DND-41 (cell line): ENCODE results near the gene CSF3R.

Experiments
- ATAC-seq: fragments of 200-7000 bp; cut with Tn5 transposase; 3 replicates; pipeline ENCODE4 v1.9.1; 2021; ENCODE audit warnings: low read depth; ENCODE audit not compliant: insufficient read depth
- DNase-seq: peaks from one replicate; pipeline ENCODE4 v3.0.0-alpha.2; 2020
- H2AFZ ChIP-seq: 2 replicates; pipeline ENCODE4 v1.6.0; 2012; ENCODE audit warnings: low read depth, low read length
- H3K27ac ChIP-seq: 2 replicates; pipeline ENCODE4 v1.5.1; 2012; ENCODE audit warnings: low read length, inconsistent platforms
- H3K27me3 ChIP-seq: fragments of 200-600 bp; sonication (generic); 2 replicates; pipeline ENCODE4 v1.6.0; 2012; ENCODE audit warnings: low read length, mild to moderate bottlenecking, inconsistent platforms; ENCODE audit not compliant: insufficient read depth, poor library complexity
- H3K36me3 ChIP-seq: 2 replicates; pipeline ENCODE4 v1.5.1; 2012; ENCODE audit warnings: low read length, inconsistent platforms; ENCODE audit not compliant: insufficient read depth
- H3K4me1 ChIP-seq: 2 replicates; pipeline ENCODE4 v1.5.1; 2012; ENCODE audit warnings: mild to moderate bottlenecking, low read length; ENCODE audit not compliant: insufficient read depth
- H3K4me2 ChIP-seq: 2 replicates; pipeline ENCODE4 v1.6.0; 2012; ENCODE audit warnings: mild to moderate bottlenecking, moderate library complexity, low read length, inconsistent platforms; ENCODE audit not compliant: insufficient read depth
- H3K4me3 ChIP-seq, 2 experiments: fragments of 200-600 bp in 1 of 2; shearing (Covaris generic) in 1 of 2; 2 replicates each; pipeline ENCODE4 v1.5.1; 2012 to 2016; ENCODE audit warnings: inconsistent platforms in 2 of 2, low read length in 2 of 2, mild to moderate bottlenecking in 2 of 2, low read depth in 1 of 2, moderate library complexity in 1 of 2
- H3K79me2 ChIP-seq: 2 replicates; pipeline ENCODE4 v1.6.0; 2012; ENCODE audit warnings: low read length, inconsistent platforms; ENCODE audit not compliant: insufficient read depth
- H3K9ac ChIP-seq: 2 replicates; pipeline ENCODE4 v1.6.0; 2012; ENCODE audit warnings: low read depth, mild to moderate bottlenecking, inconsistent platforms, low read length, moderate library complexity
- H3K9me3 ChIP-seq: 2 replicates; pipeline ENCODE4 v1.5.1; 2012; ENCODE audit warnings: low read length, moderate library complexity, mild to moderate bottlenecking, inconsistent platforms; ENCODE audit not compliant: insufficient read depth, severe bottlenecking
- H4K20me1 ChIP-seq: 2 replicates; pipeline ENCODE4 v1.6.0; 2012; ENCODE audit warnings: low read length; ENCODE audit not compliant: insufficient read depth
- CTCF ChIP-seq: IDR thresholded peaks from 2 replicates; pipeline ENCODE4 v1.5.1; 2012; ENCODE audit warnings: borderline replicate concordance, low read length, moderate library complexity, mild to moderate bottlenecking; ENCODE audit not compliant: poor library complexity, severe bottlenecking; ENCODE audit errors: extremely low read depth
- EZH2 ChIP-seq: IDR thresholded peaks from 3 replicates; pipeline ENCODE4 v1.6.1; 2012; ENCODE audit warnings: borderline replicate concordance, low read depth, mild to moderate bottlenecking, moderate library complexity, low read length, inconsistent platforms; ENCODE audit not compliant: severe bottlenecking

The CSF3R gene

GRCh38 chr1:36524359-36525062 lies 41.8 kb upstream of the CSF3R start:
- Histone ChIP-seq H2AFZ (no peak overlapping the region), H4K20me1 (no peaks in the 10 kb centered on the region), H3K79me2 (no peaks in the 10 kb centered on the region), H3K4me1 (no peaks in the 10 kb centered on the region), H3K4me3 (no peak overlapping the region), H3K9me3 (no peaks in the 10 kb centered on the region), H3K27ac (no peak overlapping the region), H3K4me2 (no peak overlapping the region), H3K9ac (no peak overlapping the region), H3K36me3 (no peaks in the 10 kb centered on the region), H3K27me3 (no peaks in the 10 kb centered on the region)
- DNase-seq (no peak), ATAC-seq (no peak)
- TF ChIP-seq EZH2 = no peak
- no peak for TF ChIP-seq CTCF

- no peak for DNase-seq
- Histone ChIP-seq H3K9ac (no peak overlapping the region), H2AFZ (no peak overlapping the region)
Measured at GRCh38 chr1:36523850-36524249, 41.1 kb upstream of the CSF3R start.

DNA sequence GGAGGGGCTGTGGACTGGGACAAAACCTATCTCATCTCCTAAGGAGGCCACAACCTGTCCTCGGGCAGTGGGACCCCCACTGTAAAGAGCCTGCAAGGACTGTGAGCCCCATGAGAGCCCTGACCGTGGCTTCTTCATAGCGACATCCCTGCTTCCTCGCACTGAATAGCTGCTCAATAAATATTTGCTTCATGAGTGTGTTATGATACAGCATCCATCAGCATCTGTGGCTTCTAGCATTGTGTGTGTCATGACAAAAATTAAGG lies 40.5 kb upstream of the CSF3R start:
- H4K20me1 ChIP-seq = no peaks in the 10 kb centered on the region
- H2AFZ ChIP-seq = no peak overlapping the region
- H3K4me3 ChIP-seq = no peak overlapping the region
- H3K9me3 ChIP-seq = no peaks in the 10 kb centered on the region
- H3K4me2 ChIP-seq = no peak overlapping the region
- H3K27me3 ChIP-seq = no peaks in the 10 kb centered on the region
- no peaks in the 10 kb centered on the region for H3K79me2 ChIP-seq
- DNase-seq (no peak), ATAC-seq (no peak)
- no peak overlapping the region for H3K27ac ChIP-seq
- H3K4me1 ChIP-seq = no peaks in the 10 kb centered on the region
- TF ChIP-seq EZH2 (no peak), CTCF (no peak)
- no peaks in the 10 kb centered on the region for H3K36me3 ChIP-seq
- no peak overlapping the region for H3K9ac ChIP-seq

More at GRCh38 chr1:36523850-36524249, 41.1 kb upstream of the CSF3R start:
- Histone ChIP-seq H3K4me3 (no peak overlapping the region), H3K27ac (no peak overlapping the region), H3K79me2 (no peaks in the 10 kb centered on the region), H3K36me3 (no peaks in the 10 kb centered on the region), H3K4me1 (no peaks in the 10 kb centered on the region), H4K20me1 (no peaks in the 10 kb centered on the region), H3K27me3 (no peaks in the 10 kb centered on the region), H3K4me2 (no peak overlapping the region), H3K9me3 (no peaks in the 10 kb centered on the region)
- ATAC-seq = no peak
- TF ChIP-seq CTCF (no peak), EZH2 (no peak)
